ENCODE results near the gene LSAMP. TPM values are rescaled to one million over a fixed set of nuclear protein-coding genes. Genes with fewer than 3 reads are reported as not detected.

The LSAMP gene
- total and polyA plus RNA-seq, 2 donors (not counting 3 experiments of a cell fraction or from before 2014, with no cell fraction given): not detected

GRCh38 chr3:116199063-116199462 is 246.2 kb downstream of the LSAMP start:
- dilution Hi-C loops (cut with MboI; ENCODE audit: extremely low pct_ligation_motif_present, low sequenced_read_pairs): no loop called here
- no peak for DNase-seq (ENCODE audit: low read depth, low spot score)
- Histone ChIP-seq H3K4me3 (replicated peaks in 1 of 3; ENCODE audit: insufficient read depth in 1 of 3, low read depth in 1 of 3, low read length in 3 of 3) (no peak overlapping the region), H3K27me3 (ENCODE audit: control insufficient read depth in 2 of 2, insufficient read depth in 2 of 2, low read length in 2 of 2) (no peaks in the 10 kb centered on the region), H3K9me3 (replicated peaks; ENCODE audit: control insufficient read depth, insufficient read depth, low read length) (no peaks in the 10 kb centered on the region), H3K9me1 (replicated peaks; ENCODE audit: control insufficient read depth, extremely low read depth, insufficient read depth, low read length) (no peaks in the 10 kb centered on the region), H3K79me2 (ENCODE audit: control insufficient read depth, insufficient read depth, low read length) (no peaks in the 10 kb centered on the region), H4K20me1 (replicated peaks; ENCODE audit: control insufficient read depth, extremely low read depth, insufficient read depth, low read length) (no peaks in the 10 kb centered on the region), H3K4me1 (ENCODE audit: control insufficient read depth, extremely low read depth, insufficient read depth, low read length) (no peaks in the 10 kb centered on the region), H3K9ac (replicated peaks; ENCODE audit: extremely low read depth, insufficient read depth, low read length) (no peak overlapping the region), H2AFZ (ENCODE audit: low read depth, low read length) (no peak overlapping the region), H3K4me2 (ENCODE audit: insufficient read depth, low read length) (no peak overlapping the region), H3K36me3 (ENCODE audit: control insufficient read depth in 2 of 2, extremely low read depth in 1 of 2, insufficient read depth in 2 of 2, low read length in 2 of 2) (no peaks in the 10 kb centered on the region), H3K27ac (ENCODE audit: insufficient read depth, low read depth, low read length) (no peak overlapping the region)
- intact Hi-C loops (cut with micrococcal nuclease): no loop called here
- no TSS peak for BruUV-seq (replicated peaks)
- TF ChIP-seq CTCF (IDR thresholded peaks at IDR 0.05; ENCODE audit: extremely low read depth in 1 of 2, insufficient read depth in 1 of 2, low read depth in 1 of 2, low read length in 2 of 2) (no peak), MYC (IDR thresholded peaks at IDR 0.05; ENCODE audit: low read depth, low read length) (no peak), JUN (IDR thresholded peaks at IDR 0.05; ENCODE audit: borderline replicate concordance, insufficient read depth, insufficient read length, low read depth) (no peak), EZH2 (IDR thresholded peaks at IDR 0.05; ENCODE audit: borderline replicate concordance, low read depth, low read length, severe bottlenecking) (no peak), MAX (IDR thresholded peaks at IDR 0.05; ENCODE audit: insufficient read depth, insufficient read length) (no peak), FOS (IDR thresholded peaks at IDR 0.05; ENCODE audit: borderline replicate concordance, insufficient read depth, low read length) (no peak), POLR2A (IDR thresholded peaks at IDR 0.05; ENCODE audit: low read depth, low read length) (no peak), POLR2AphosphoS5 (IDR thresholded peaks at IDR 0.05; ENCODE audit: insufficient read depth, low read depth, low read length) (no peak), GATA2 (IDR thresholded peaks at IDR 0.05; ENCODE audit: insufficient read depth, insufficient read length, low read depth, low read length) (no peak)
- ChIA-PET CTCF (no interaction called here), POLR2A (no interaction called here)
- no peak for FAIRE-seq
